Measurements from ENCODE around the gene GPC6.

DNA sequence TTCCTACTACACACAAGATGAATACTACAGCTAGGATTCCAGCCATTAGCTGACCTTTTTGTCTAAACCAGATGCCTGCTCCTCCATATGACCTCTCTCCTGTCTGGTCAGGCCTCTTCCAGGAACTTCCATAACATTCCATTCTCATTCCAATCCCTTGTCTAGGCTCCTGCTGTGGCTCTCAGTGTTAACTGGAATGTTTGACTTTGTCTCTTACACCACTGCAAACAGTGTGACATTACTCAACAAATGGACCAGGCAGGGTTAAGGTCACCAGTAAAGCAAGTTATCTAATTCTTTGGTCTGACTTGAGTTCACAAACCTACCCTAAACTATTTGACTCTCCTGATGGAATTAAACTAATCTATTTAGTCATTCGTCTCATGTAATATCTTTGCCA is 2.1 kb upstream of the GPC6 start:
- TF ChIP-seq EZH2 (IDR thresholded peaks at IDR 0.05; ENCODE audit: insufficient read depth, poor library complexity, severe bottlenecking): no peak
- TF ChIP-seq EZH2phosphoT487 (IDR thresholded peaks at IDR 0.05; ENCODE audit: insufficient read depth, low read depth): no peak

Measured in GM23248 (cell line).